Neural cell (in vitro differentiated cells): ENCODE results near the gene NME3.

Source experiments
- CTCF ChIP-seq: fragments of 450-650 bp; IDR thresholded peaks from 2 replicates; pipeline ENCODE4 v1.5.1; 2014; ENCODE audit warnings: antibody characterized with exemption, mild to moderate bottlenecking, moderate library complexity; ENCODE audit not compliant: poor library complexity, severe bottlenecking
- EP300 ChIP-seq: fragments of 450-650 bp; conservative IDR thresholded peaks from 2 replicates; pipeline ENCODE4 v1.6.1; 2014; ENCODE audit warnings: antibody characterized with exemption, mild to moderate bottlenecking, moderate library complexity; ENCODE audit not compliant: poor library complexity, severe bottlenecking
- POLR2AphosphoS5 ChIP-seq: IDR thresholded peaks from 2 replicates; pipeline ENCODE4 v1.6.1; 2012
- RAD21 ChIP-seq: fragments of 450-650 bp; conservative IDR thresholded peaks from 2 replicates; pipeline ENCODE4 v1.6.1; 2014; ENCODE audit warnings: antibody characterized with exemption, mild to moderate bottlenecking, moderate library complexity
- REST ChIP-seq: IDR thresholded peaks from 2 replicates; pipeline ENCODE4 v1.6.1; 2012; ENCODE audit warnings: borderline replicate concordance
- SMC3 ChIP-seq: fragments of 450-650 bp; conservative IDR thresholded peaks from 2 replicates; pipeline ENCODE4 v1.6.1; 2014; ENCODE audit warnings: antibody characterized with exemption, mild to moderate bottlenecking, moderate library complexity; ENCODE audit not compliant: poor library complexity

GRCh38 chr16:1810536-1810935 lies 39.2 kb upstream of the NME3 start:
- no peak for TF ChIP-seq CTCF
- no peak for TF ChIP-seq SMC3
- TF ChIP-seq RAD21 = no peak
- no peak for TF ChIP-seq POLR2AphosphoS5
- TF ChIP-seq REST = no peak
- no peak for TF ChIP-seq EP300
